ENCODE measurements around the gene ARHGEF2. TPM values are rescaled to one million over a fixed set of nuclear protein-coding genes. Genes with fewer than 3 reads are reported as not detected.
A peak's percentile ranks its signal among the peaks of the same experiment; 100 is the strongest.
"Not testable (repeated sequence)": the region's sequence is repeated elsewhere in the genome, so short reads cannot be mapped to it uniquely, and the experiment has no call there.

ARHGEF2 gene
- polyA plus RNA-seq, 3 donors, result 75.4 to 82.0 (median 77.6) TPM

- DNase-seq (ENCODE audit: extremely low read depth in 1 of 11, low read depth in 9 of 11, low spot score in 4 of 11), result no peak
Observed at GRCh38 chr1:156001021-156001661, 22.8 kb upstream of the ARHGEF2 start.

- DNase-seq (ENCODE audit: extremely low read depth in 1 of 11, low read depth in 9 of 11, low spot score in 4 of 11), result no peak
Observed at GRCh38 chr1:155999964-156000363, 21.6 kb upstream of the ARHGEF2 start.

- DNase-seq (ENCODE audit: extremely low read depth in 1 of 11, low read depth in 9 of 11, low spot score in 4 of 11), result no peak
Observed at GRCh38 chr1:155996166-155996565, 17.8 kb upstream of the ARHGEF2 start.

- DNase-seq (ENCODE audit: extremely low read depth in 1 of 11, low read depth in 9 of 11, low spot score in 4 of 11), result no peak
Observed at GRCh38 chr1:155993595-155993994, 15.2 kb upstream of the ARHGEF2 start.

- DNase-seq (ENCODE audit: extremely low read depth in 1 of 11, low read depth in 9 of 11, low spot score in 4 of 11), result no peak
Observed at GRCh38 chr1:155990005-155990739, 11.8 kb upstream of the ARHGEF2 start.

- DNase-seq (ENCODE audit: extremely low read depth in 1 of 11, low read depth in 9 of 11, low spot score in 4 of 11), result no peak
Observed at GRCh38 chr1:155989242-155990004, 11.1 kb upstream of the ARHGEF2 start.

GRCh38 chr1:155984903-155985645, 6.7 kb upstream of the ARHGEF2 start:
- not testable (repeated sequence) for DNase-seq (ENCODE audit: extremely low read depth in 1 of 11, low read depth in 9 of 11, low spot score in 4 of 11)

GRCh38 chr1:155984341-155984740, 6.0 kb upstream of the ARHGEF2 start:
- DNase-seq (ENCODE audit: extremely low read depth in 1 of 11, low read depth in 9 of 11, low spot score in 4 of 11), result peak in 3 of 11 donors; percentile 72 to 73 (median 72)

GRCh38 chr1:155983191-155984024, 5.1 kb upstream of the ARHGEF2 start:
- no peak for DNase-seq (ENCODE audit: extremely low read depth in 1 of 11, low read depth in 9 of 11, low spot score in 4 of 11)

- no peak for DNase-seq (ENCODE audit: extremely low read depth in 1 of 11, low read depth in 9 of 11, low spot score in 4 of 11)
Observed at GRCh38 chr1:155982106-155982505, 3.8 kb upstream of the ARHGEF2 start.

- no peak for DNase-seq (ENCODE audit: extremely low read depth in 1 of 11, low read depth in 9 of 11, low spot score in 4 of 11)
Observed at GRCh38 chr1:155981266-155982088, 3.1 kb upstream of the ARHGEF2 start.

GRCh38 chr1:155979597-155980343, 1.4 kb upstream of the ARHGEF2 start:
- no peak for DNase-seq (ENCODE audit: extremely low read depth in 1 of 11, low read depth in 9 of 11, low spot score in 4 of 11)

GRCh38 chr1:155978973-155979429, 654 bp upstream of the ARHGEF2 start:
- no peak for DNase-seq (ENCODE audit: extremely low read depth in 1 of 11, low read depth in 9 of 11, low spot score in 4 of 11)

GRCh38 chr1:155977690-155978324, 540 bp downstream of the ARHGEF2 start:
- no peak for DNase-seq (ENCODE audit: extremely low read depth in 1 of 11, low read depth in 9 of 11, low spot score in 4 of 11)

GRCh38 chr1:155976913-155977689, 1.2 kb downstream of the ARHGEF2 start:
- DNase-seq (ENCODE audit: extremely low read depth in 1 of 11, low read depth in 9 of 11, low spot score in 4 of 11), result no peak
